Activated gamma-delta T cell treated with Interleukin-2 at 50 U/mL for 16 hours (primary cell): Measurements from ENCODE around the gene MYOZ3.

ENCODE experiments used
- DNase-seq: peaks from one replicate; pipeline ENCODE4 v3.0.0-alpha.2; 2020

Gene MYOZ3

DNA sequence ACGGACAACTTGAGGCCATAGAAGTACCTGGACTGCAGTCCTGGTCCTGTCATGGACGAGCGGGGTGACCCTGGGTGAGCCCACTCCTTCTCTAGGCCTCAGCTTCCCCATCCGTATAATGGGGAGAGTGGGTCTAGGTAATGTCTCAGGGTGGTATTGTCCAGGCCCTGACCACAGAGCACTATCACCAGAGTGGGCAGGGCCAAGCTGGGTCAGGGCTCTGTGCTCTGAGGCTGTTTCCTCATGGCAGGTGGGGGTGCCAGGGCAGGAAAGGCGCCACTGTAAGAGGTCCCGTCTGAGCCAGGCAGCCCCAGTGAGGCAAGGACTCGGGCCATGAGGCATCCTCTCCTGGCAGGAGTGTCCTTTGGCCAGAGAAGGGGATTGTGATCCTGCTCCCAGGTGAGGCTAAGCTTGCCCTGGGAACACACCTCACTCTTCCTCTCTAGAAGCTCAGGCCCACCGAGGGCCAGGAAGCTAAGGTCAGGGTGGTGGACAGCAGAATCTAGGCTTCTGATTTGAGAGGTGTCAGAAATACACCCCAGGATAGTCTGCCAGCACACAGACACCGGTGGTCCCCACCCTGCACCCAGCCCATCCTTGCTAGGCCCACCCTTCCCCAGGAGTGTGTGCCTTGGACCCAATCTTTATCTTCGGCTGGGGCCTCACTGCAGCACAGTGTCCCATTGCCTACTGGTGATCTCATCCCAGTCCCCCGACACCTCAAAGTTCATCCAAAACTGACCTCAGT lies 1.5 kb upstream of the MYOZ3 start:
- DNase-seq: no peak

DNA sequence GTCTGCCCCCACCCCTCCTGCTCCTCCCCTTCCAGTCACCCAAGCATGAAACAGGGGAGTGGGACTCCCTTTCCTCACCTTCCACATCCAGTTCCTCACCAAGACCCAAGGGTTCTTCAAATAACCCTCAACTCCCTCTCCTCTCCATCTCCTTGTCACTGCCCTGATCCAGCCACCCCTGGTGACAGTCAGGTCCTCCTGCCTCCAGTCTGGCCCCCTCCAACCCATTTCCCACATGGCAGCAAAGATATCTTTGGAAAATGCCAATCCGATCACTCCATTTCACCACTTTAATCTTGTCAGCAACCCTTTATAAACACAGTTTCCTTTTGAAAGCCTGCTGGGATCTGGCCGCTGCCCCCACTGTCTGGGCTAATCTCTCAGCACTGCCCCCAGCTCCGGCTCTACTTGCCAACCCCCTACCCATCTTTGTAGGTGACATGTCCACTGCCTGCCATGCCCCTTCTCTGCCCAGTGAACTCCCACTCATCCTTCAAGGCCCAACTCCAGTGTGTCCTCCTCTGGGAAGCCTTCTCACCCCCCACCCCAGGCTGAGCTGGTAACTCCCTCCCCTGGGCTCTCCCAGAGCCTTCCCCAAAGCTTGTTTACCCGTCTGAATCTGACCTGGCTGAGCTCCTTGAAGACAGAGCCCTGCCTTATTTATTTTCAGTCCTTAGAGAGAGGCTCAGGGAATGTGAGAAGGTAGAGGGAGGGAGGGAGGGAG lies 781 bp upstream of the MYOZ3 start:
- no peak for DNase-seq

DNA sequence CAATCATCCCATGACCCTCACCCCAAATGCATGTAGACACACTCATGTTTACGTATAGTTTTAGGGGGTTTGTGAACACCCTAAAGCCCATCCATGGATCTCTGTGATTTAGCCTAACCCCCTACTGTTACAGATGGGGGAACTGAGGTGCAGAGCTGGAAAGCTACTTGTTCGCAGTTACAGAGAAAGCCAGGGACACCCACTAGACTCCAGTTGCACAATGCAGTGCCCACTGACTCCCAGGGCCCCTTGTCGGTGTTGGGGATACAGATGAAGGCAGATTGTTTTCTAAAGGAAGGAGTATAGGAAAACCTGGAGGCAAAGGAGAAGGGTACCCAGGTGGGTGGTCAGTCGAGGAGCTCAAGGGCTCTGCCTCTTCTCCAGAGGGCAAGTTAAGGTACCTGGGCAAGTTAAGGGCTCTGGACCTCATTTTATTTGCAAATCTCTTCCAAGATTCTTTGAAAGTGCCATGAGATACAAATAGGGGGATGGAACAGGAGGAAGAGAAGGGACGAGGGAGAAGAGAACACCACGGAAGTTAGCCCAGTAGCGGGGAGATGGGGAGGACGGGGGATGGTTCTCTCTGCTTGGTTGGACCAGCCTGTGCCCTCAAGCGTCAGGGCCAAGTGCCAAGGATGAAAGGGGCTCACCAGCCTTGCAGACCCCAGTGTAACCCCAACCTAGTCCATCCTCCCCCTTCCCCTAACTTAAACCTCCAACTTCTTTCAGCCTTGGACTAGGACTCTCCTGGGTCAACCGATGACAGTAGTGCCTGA lies 958 bp downstream of the MYOZ3 start:
- no peak for DNase-seq

DNA sequence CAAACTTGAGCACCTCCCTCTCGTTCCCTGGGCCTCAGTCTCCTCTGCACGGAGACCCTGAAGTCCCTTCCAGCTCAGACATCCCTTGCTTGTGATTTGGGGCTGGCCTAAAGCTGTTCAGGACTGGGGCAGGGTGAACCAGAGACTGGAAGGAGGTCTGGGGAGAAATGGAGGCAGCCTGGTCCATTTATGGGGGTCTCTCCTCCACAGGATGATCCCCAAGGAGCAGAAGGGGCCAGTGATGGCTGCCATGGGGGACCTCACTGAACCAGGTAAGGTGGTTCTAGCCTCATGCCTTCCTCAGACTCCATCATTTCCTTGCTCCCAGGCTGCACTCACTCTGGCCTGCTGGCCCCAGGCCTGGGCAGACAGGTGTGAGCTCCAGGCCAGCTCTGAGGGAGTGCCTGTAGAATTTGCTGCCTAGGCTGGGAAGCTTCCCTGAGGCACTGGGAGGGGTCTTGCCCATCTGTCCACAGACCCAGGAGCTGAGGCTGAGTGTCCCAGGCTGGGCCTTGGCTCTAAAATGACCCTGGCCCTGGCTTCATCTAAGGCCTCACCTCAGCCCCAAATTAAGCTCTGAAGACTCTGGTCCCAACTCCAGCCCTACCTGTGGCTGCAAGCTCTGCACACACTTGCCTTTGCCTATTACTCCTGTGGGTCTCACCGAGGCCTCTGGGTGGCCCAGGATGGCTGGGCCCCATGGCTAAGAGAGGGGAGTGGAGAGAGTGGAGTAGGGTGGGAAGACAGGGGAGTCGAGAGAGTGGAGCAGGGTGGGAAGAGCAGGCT lies 1.9 kb downstream of the MYOZ3 start:
- DNase-seq: no peak

DNA sequence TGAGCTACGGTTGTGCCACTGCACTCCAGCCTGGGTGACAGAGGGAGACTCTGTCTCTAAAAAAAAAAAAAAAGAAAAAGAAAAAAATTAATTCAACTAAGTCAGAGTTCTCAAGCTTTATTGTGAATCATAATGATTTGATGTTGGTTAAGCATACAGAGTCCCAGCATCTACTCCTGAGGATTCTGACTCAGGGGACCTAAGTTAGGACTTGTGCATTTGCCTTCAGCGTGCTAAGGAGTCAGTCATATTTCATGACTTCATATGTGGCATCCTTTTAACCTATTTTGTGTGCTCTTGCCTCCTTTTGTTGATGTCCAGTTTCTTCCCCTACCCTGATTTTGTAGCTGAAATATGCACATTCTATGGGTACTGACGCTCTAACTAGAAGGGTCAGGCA lies 2.9 kb downstream of the MYOZ3 start:
- no peak for DNase-seq

DNA sequence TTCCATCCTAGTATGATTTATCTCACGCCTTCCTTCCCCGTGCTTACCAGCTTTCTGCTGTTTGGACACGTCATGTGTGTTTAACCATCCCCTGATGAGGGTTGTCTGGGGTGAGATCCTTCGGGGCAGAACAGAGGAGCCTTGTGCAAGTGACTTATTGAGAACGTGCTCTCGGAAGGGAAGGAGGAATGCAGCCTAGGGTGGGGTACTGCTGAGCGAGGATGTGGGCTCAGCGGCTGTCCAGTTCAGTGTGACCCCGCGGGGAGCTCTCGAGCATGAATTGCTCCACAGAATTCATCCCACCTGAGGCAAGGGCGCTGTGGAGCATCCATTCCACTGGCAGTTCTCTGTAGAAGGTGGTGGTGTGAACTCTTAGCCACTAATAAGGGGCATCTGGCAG lies 4.0 kb downstream of the MYOZ3 start:
- no peak for DNase-seq

DNA sequence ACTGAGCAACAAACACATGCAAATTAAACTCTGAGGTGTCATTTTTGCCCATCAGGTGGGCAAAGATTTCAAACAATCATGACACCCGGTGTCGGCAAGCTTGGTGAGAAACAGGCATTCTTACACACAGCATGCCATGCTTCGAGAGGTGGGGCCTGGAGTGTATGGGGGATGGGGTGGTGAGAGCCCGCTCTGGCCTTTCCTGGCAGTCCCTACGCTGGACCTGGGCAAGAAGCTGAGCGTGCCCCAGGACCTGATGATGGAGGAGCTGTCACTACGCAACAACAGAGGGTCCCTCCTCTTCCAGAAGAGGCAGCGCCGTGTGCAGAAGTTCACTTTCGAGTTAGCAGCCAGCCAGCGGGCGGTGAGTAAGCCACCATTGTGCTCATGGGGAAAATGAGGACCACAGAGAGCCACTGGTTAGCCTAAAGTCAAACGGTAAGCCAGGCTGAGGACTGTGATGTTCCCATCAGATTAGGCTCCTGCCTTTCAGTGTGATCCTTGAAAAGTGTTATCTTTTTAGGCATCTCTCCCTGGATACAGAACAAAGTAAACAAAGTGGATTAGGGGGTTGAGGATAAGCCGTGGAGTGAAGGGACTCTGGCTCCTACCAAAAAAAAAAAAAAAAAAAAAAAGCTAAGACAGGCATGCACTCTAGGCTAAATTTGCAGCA lies 9.4 kb downstream of the MYOZ3 start:
- no peak for DNase-seq

DNA sequence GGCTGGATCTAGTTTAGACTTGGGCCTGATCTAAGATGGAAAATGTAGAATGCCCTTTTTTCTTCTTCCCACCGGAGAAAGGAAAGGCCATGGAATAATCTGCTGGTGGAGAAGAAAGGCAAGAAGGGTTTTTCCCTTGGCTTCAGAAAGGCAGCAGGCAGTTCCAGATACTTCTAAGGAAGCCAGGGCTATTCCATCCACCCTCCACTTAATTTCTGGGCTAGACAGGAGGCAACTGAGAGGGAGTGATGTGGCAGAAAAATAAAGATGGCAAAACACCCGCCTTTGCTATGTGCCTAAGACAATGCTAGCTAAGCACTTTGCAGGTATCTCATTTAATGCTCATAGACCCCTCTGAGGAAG lies 9.9 kb downstream of the MYOZ3 start:
- DNase-seq: no peak

DNA sequence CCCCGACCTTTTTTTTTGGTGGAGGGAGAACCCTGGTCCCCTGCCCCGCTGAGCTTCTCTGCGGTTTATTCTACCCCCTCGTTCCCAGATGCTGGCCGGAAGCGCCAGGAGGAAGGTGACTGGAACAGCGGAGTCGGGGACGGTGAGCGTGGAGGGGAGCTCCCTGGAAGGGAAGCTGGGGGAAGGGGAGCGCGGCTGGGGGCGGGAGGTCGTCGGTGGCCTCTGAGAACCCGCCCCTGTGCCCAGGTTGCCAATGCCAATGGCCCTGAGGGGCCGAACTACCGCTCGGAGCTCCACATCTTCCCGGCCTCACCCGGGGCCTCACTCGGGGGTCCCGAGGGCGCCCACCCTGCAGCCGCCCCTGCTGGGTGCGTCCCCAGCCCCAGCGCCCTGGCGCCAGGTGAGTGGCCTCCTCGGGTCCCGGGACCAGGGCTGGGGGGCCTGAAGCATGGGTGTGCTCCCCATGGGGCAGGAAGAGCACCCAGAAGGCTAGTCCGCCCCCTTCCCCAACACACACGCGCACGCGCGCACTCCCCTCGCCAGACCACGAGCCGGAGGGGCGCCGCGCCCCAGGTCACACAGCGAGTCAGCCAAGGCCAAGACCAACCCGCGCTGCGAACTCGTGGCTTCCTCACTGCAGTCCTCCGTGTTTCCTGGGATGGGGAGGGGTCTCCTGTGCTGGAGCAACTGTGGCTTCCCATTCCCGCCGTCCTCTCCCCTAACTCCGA lies 10.6 kb downstream of the MYOZ3 start:
- peak; percentile 12 for DNase-seq

DNA sequence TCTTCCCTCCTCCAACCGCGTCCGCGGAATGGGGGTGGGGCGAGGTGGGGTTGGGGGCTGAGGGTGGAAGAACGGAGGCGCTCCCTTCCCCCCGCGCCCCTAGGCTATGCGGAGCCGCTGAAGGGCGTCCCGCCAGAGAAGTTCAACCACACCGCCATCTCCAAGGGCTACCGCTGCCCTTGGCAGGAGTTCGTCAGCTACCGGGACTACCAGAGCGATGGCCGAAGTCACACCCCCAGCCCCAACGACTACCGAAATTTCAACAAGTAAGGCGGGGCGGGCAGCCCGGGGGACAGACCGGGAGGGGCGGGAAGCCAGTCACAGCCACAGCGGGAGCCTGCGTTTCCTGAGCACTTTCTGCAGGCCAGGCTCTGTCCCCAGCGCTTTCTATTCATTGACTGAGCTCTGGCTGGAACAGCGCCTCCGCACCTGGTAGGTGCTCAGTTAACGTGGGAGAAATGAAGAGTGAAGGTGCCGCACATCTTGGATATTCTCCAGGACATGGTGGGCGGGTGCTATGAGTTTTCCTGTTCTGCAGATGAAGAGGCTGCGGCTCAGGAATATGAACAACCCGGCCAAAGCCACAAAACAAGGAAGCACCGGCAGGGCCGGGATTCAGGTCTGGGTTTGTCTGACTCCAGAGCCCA lies 11.3 kb downstream of the MYOZ3 start:
- DNase-seq: peak; percentile 18

DNA sequence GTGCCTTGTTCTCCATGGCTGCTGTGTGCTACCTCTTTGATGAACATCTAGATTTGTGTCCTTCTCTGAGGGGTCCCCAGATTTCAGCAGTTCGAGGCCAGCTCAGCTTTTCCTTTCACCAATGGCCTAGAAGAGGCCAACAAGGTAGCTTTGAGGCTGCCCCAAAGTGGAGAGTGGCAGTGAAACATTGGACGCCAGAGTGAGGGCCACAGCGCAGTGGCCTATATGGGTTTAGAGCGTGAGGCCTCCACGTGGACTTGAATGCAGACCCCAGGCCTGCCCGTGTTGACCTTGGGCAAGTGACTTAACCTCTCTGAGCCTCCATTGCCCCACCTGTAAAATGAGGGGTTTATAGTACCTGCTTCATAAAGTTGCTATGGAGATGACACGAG lies 11.8 kb downstream of the MYOZ3 start:
- DNase-seq: no peak

DNA sequence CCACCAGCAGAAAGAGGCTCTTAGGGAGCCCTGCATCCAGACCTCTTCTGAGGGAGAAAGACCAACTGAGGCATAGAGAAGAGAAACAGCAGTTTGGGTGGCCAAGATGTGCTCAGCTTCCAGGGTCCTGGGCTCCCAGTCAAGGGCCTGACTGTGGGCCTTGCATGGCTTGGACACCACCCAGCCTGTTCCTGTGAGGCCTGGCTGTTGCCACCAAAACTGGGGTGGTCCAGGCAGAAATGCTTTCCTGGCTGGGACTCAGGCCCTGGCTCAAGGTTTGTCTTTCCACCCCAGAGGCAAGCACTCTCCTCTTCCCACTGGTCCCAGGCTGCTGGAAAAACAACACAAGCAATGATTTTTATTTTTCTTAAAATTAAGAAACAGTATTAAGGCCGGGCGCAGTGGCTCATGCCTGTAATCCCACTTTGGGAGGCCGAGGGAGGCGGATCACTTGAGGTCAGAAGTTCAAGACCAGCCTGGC lies 13.3 kb downstream of the MYOZ3 start:
- DNase-seq: no peak

DNA sequence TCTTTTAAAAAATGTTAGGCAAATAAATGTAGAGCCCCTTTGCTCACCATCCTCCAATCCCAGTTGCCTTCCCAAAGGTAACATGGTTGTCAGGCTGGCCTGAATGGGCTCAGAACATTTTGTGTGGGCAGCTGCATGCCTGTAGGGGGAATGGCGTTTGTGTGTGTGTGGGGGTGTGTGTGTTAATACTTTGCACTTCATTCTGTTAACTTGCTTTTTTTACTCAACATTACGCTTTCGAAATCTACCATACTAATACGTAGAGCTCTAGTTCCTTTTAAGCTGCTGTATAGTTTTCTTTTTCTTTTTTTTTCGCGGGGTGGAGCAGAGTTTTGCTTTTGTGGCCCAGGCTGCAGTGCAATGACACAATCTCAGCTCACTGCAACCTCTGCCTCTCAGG lies 14.0 kb downstream of the MYOZ3 start:
- DNase-seq: no peak

DNA sequence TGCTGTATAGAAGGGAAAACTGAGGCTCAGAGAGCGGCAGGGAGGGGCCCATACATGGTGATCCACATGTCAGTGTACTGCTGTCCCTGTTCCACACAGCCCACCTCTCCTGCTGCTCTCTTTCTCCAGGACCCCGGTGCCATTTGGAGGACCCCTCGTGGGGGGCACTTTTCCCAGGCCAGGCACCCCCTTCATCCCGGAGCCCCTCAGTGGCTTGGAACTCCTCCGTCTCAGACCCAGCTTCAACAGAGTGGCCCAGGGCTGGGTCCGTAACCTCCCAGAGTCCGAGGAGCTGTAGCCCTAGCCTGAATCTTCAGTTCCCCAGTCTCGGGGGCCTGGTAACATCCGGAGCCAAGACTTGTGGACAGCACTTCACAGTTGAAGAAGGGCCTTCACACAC lies 15.5 kb downstream of the MYOZ3 start:
- DNase-seq: no peak

DNA sequence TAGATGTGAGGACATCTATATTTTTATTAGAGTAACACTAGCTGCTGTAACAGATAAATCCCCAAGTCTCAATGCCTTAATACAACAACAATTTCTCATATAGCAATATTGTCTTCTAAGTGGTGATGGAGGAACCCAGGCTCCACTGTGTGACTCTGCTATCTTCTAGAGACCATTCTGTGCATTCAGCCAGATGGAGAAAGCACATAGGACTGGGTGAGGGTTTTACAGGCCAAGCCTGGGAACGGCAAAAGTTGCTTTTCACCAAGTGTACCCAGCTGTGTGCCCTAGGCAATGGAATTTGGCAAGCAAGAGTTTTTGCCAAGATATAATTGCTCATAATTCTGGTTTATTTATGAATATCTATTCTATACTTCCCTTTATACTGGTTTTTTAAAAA lies 28.1 kb downstream of the MYOZ3 start:
- no peak for DNase-seq

DNA sequence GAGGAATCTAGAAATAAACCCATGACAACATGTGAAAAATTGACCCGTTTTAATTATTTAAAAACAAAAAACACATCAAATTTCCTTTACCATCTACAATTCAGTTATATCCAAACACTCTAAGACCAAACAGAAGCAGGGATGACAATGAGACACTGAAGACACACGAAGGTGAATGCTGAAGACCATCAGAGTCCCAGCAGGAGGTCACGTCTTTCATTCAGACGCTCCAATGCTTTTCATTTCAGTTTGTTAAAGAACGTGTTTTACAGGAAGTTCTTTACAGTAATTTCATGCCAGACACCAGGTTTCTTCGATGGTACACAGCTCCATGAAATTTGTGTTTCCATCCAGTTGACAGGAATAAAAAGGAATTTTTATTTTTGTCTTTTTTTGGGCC lies 29.7 kb downstream of the MYOZ3 start:
- DNase-seq: no peak

DNA sequence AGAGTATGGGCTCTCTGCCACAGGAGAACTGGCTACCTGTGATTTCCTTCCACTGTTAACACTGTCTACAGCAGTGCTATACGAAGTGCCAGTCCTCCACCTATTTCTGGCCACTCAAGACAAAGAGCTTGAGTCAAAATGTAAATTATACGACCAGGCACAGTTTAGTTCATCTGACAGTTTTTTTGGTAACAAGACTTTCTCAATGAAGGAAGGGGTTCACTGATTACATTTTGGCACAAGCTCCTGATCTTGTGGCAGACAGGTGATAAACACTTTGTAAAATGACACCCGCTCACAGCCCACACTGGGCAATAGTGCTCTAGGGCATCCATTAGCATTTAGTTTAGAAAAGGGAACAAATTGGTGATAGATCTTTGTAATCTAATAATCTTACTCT lies 31.2 kb downstream of the MYOZ3 start:
- DNase-seq: no peak

DNA sequence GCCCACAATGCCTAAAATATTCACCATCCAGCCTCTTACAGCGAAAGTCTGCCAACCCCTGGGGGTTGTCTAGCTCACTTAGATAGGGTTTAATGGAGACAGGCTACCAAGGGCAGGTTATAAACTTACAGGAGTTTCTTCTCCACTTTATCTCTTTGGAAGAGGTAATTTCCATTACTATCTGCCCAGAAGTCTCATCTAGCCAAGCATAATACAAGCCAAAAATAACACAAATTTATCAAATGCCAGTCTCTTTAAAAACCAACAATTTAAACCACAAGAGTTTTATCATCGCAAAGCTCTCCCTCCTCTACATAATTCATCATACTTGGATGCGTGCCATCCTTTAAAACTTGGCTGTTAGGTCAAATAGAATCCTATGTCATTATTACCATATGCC lies 33.6 kb downstream of the MYOZ3 start:
- DNase-seq: no peak

DNA sequence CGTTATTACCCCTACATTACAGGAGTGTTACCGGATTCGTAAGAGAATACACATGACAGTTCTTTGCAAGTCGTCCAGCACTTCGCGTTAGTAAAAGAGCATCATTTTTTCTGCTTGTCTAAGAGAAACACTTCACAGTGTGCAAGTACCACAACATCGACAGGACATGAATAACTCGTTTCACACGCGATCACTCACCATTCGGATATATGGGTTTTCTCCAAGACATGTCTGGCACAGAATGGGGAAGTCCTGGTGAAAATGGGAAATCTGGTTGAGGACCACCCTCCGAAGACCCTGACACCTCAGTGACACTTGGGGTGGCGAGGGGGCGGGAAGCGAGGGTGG lies 39.2 kb downstream of the MYOZ3 start:
- no peak for DNase-seq

DNA sequence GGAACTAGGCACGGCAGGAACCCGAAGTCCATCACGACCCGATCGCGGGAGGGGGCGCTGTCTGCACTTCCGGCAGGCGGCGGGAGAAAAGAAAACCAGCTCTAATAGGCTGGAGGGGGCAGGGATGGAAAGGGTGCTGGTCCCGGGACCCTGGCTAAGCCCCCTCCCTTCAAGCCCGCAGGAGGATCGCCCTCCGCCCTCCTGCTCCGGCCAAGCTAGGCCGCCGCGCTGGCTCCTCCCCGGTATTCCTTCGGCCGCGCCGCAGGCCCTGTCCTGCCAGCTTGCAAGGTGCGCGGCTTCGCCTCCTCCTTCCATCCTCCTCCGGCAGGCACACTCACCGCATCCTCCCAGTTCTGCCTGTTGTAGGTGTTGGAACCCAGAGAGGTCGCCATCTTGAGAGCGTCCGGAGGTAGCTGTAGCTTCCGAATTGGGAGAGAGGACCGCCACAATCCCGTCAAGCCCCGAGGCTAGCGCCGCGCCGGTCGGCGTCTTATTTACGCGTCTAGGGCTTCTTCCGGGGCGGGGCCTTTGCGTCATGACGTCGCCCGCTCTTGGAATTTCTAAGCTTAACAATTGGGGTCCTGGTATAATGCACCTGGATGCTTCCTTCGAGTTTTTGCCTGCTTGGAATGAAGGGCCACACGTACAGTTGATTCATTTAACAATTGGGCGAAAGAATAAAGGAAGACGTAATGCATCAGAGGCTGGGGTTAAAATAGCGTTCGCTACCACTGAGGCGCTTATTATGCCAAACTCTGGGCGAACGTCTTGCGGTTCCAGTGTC lies 39.7 kb downstream of the MYOZ3 start, which contains the start of gene RBM22:
Gene RBM22 (minus strand): TSS at position 469 of the 784 bp plus-strand sequence. CDS start 77 bp downstream, at position 392.
- peak; percentile 89 for DNase-seq
